ENCODE measurements around the gene EMILIN1. TPM values are rescaled to one million over a fixed set of nuclear protein-coding genes. Genes with fewer than 3 reads are reported as not detected.
A peak's percentile ranks its signal among the peaks of the same experiment; 100 is the strongest.

EMILIN1 gene
- total RNA-seq (2012; rRNA removed) (26.5 and 27.8 TPM in 2 replicates), polyA plus RNA-seq (2012; rRNA removed) (95.6 and 123 TPM in 2 replicates), Bru-seq, nascent RNA (percentile 94 among the genes with signal in this experiment), BruChase-seq, experiment 1, labeled RNA remaining after a 6-hour chase (percentile 97 among the genes with signal in this experiment), BruChase-seq, experiment 2, labeled RNA remaining after a 2-hour chase (percentile 96 among the genes with signal in this experiment)
- polyA plus RNA-seq (2012; cell fraction: cytosol; rRNA removed), result 92.2 and 162 TPM in 2 replicates
- 96.9 and 278 TPM in 2 replicates for polyA plus RNA-seq (2012; cell fraction: nucleus; rRNA removed; ENCODE audit: low replicate concordance)
- long read RNA-seq, partial matches to known transcripts, result 5 of 29 reads
- long read RNA-seq, other reads (novel, unspliced or antisense), result 24 of 29 reads

DNA sequence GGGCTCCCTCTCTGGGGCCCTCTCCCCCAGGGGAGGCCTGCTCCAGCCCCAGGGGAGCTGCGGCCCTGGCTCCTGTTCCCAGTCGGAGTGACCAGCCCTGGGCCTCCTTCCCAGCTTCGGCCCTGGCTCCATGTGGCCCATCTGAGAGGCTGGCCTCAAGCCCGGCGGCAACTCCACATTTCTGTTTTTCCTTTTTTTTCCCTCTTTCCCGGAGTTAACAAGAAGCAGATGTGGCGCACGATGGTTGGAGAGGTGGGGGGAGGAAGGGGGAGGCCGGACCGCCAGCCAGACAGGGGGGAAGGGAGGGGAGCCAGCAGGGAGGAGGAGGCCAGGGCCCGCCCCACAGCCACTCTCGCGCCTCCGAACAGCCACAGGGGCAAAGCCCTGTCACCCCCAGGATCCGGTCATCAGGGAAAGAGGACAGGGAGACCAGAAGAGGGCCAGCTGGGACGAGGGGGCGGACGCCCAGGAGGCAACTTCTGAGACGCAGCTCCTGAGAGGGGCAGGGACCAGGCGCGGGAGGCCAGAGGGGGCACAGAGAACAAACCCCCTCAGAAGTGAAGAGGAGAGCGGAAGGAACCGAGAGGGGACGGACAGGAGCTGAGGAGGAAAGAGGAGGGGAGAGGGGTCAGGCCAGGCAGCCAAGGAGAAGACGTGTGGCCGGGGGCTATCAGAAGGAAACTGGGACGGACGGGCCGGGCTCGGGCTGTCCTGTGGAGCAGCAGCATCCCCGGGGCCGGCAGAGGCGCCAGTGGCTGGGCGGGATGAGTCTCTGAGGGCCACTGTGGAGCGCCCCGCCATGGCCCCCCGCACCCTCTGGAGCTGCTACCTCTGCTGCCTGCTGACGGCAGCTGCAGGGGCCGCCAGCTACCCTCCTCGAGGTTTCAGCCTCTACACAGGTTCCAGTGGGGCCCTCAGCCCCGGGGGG is at the start of gene EMILIN1:
TSS of gene EMILIN1 (plus strand) at position 349 of the 928 bp plus-strand sequence. CDS start at position 800, 451 bp downstream.
- peak within 1 kb of the TSS; percentile 96 for H4K5ac ChIP-seq (ENCODE audit: low read depth, low read length)
- BruUV-seq (replicated peaks), result TSS peak; percentile 67
- peak within 1 kb of the TSS; percentile 97 for H3K9ac ChIP-seq (ENCODE audit: low read depth, low read length)
- peak within 1 kb of the TSS; percentile 98 for H2BK15ac ChIP-seq (ENCODE audit: low read depth, low read length)
- CTCF ChIA-PET, result no interaction called here
- H3K23ac ChIP-seq (ENCODE audit: low read depth, low read length), result peak within 1 kb of the TSS; percentile 99
- H2AK5ac ChIP-seq (ENCODE audit: low read depth, low read length), result peak within 1 kb of the TSS; percentile 100
- H3K4me3 ChIP-seq (ENCODE audit: insufficient read depth, low read depth, low read length), result peak within 1 kb of the TSS; percentile 82
- TF ChIP-seq, protein P1, sequence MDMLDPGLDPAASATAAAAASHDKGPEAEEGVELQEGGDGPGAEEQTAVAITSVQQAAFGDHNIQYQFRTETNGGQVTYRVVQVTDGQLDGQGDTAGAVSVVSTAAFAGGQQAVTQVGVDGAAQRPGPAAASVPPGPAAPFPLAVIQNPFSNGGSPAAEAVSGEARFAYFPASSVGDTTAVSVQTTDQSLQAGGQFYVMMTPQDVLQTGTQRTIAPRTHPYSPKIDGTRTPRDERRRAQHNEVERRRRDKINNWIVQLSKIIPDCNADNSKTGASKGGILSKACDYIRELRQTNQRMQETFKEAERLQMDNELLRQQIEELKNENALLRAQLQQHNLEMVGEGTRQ (IDR thresholded peaks at IDR 0.05; ENCODE audit: low read depth, low read length), result peak; percentile 48
- no peak for TF ChIP-seq RCOR1 (IDR thresholded peaks at IDR 0.05; ENCODE audit: insufficient replicate concordance, low read length)
- peak; percentile 70; the same call in 1 of the 2 replicates for TF ChIP-seq MXI1 (IDR thresholded peaks at IDR 0.05; ENCODE audit: borderline replicate concordance, low read depth, low read length)
- peak; percentile 96 for TF ChIP-seq MAZ (IDR thresholded peaks at IDR 0.05; ENCODE audit: borderline replicate concordance, low read depth, low read length)
- TF ChIP-seq, protein P2, sequence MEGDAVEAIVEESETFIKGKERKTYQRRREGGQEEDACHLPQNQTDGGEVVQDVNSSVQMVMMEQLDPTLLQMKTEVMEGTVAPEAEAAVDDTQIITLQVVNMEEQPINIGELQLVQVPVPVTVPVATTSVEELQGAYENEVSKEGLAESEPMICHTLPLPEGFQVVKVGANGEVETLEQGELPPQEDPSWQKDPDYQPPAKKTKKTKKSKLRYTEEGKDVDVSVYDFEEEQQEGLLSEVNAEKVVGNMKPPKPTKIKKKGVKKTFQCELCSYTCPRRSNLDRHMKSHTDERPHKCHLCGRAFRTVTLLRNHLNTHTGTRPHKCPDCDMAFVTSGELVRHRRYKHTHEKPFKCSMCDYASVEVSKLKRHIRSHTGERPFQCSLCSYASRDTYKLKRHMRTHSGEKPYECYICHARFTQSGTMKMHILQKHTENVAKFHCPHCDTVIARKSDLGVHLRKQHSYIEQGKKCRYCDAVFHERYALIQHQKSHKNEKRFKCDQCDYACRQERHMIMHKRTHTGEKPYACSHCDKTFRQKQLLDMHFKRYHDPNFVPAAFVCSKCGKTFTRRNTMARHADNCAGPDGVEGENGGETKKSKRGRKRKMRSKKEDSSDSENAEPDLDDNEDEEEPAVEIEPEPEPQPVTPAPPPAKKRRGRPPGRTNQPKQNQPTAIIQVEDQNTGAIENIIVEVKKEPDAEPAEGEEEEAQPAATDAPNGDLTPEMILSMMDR (conservative IDR thresholded peaks at IDR 0.05; ENCODE audit: low read depth, low read length), result no peak
- TF ChIP-seq NFE2L2 (IDR thresholded peaks at IDR 0.05; ENCODE audit: low read depth, low read length), result no peak
- no peak for TF ChIP-seq MAFK (IDR thresholded peaks at IDR 0.05; ENCODE audit: low read depth, low read length)
- no peak for TF ChIP-seq RAD21 (IDR thresholded peaks at IDR 0.05; ENCODE audit: low read length)
- TF ChIP-seq CEBPB (IDR thresholded peaks at IDR 0.05; ENCODE audit: low read depth, low read length), result no peak
- TF ChIP-seq RFX5 (IDR thresholded peaks at IDR 0.05; ENCODE audit: low read depth, low read length), result no peak
- TF ChIP-seq BHLHE40 (IDR thresholded peaks at IDR 0.05; ENCODE audit: low read depth, low read length), result no peak
- TF ChIP-seq POLR2A (IDR thresholded peaks at IDR 0.05; ENCODE audit: low read depth, low read length), result peak; percentile 47; the same call in 1 of the 2 replicates
- peak within 1 kb of the TSS; percentile 85 to 98 for H4K8ac ChIP-seq (ENCODE audit: low read depth in 2 of 2, low read length in 2 of 2)
- peak within 1 kb of the TSS; percentile 98 for H3K4me2 ChIP-seq (ENCODE audit: low read depth, low read length)
- H4K91ac ChIP-seq (ENCODE audit: insufficient read depth, low read depth, low read length), result peak within 1 kb of the TSS; percentile 96
- H4K20me1 ChIP-seq (ENCODE audit: insufficient read depth, low read length), result peaks cover 14% of the 10 kb centered on the region
- H3K9me1 ChIP-seq (ENCODE audit: insufficient read depth, low read length), result peaks cover 15% of the 10 kb centered on the region; the same call in 1 of the 2 replicates
- 1% methylated on average over 18 of the region's 41 CpGs; no CpG with 5 or more reads in 1 of the 2 experiments for WGBS, 2 experiments (ENCODE audit: extremely low coverage in 2 of 2, insufficient read length in 1 of 2)
- no peaks in the 10 kb centered on the region for H3K27me3 ChIP-seq (ENCODE audit: control insufficient read depth, insufficient read depth, low read length)
- H2BK120ac ChIP-seq (ENCODE audit: low read depth, low read length), result peak within 1 kb of the TSS; percentile 97
- peak within 1 kb of the TSS; percentile 98 for H2BK5ac ChIP-seq (ENCODE audit: low read depth, low read length, poor library complexity, severe bottlenecking)
- H2BK20ac ChIP-seq (ENCODE audit: low read depth, low read length), result peak within 1 kb of the TSS; percentile 96
- ATAC-seq (ENCODE audit: low read depth), result peak; percentile 80
- H2AFZ ChIP-seq (replicated peaks; ENCODE audit: low read length, poor library complexity), result peak within 1 kb of the TSS; percentile 90
- H3K27ac ChIP-seq (ENCODE audit: insufficient read depth, low read length), result peak within 1 kb of the TSS; percentile 98
- DNase-seq, result peak; percentile 96
- peaks cover 23% of the 10 kb centered on the region; the same call in 1 of the 2 replicates for H3K36me3 ChIP-seq (ENCODE audit: control insufficient read depth, insufficient read depth, low read length)
- H2AK9ac ChIP-seq (replicated peaks; ENCODE audit: low read depth, low read length, poor library complexity), result peak within 1 kb of the TSS; percentile 97
- in situ Hi-C loops (cut with MboI; ENCODE audit: low sequenced_read_pairs), result no loop called here
- H3K4me1 ChIP-seq (ENCODE audit: control insufficient read depth, insufficient read depth, low read length), result peaks cover 30% of the 10 kb centered on the region
- dilution Hi-C loops (cut with HindIII; ENCODE audit: low sequenced_read_pairs, unreplicated experiment), result no loop called here
- no peaks in the 10 kb centered on the region for H3K9me3 ChIP-seq (ENCODE audit: control insufficient read depth, insufficient read depth, low read length)
- POLR2A ChIA-PET (ENCODE audit: unreplicated experiment), result interaction anchor here (0.6 kb wide), 1 partner anchor 45 kb away, joined by 11 read pairs; no protein-coding TSS in a partner anchor
- peak within 1 kb of the TSS; percentile 100 for H3K14ac ChIP-seq (replicated peaks; ENCODE audit: low read depth, low read length)
- peak within 1 kb of the TSS; percentile 100 for H3K4ac ChIP-seq (ENCODE audit: low read depth, low read length)
- H3K79me1 ChIP-seq (ENCODE audit: low read depth in 1 of 2, low read length in 2 of 2), result peaks cover 3 to 42% of the 10 kb centered on the region in 2 experiments; a peak in 3 of 4 replicates
- H3K18ac ChIP-seq (ENCODE audit: low read depth, low read length), result peak within 1 kb of the TSS; percentile 93
- peak within 1 kb of the TSS; percentile 95 for H3K56ac ChIP-seq (ENCODE audit: extremely low read depth, insufficient read depth, low read length)
- intact Hi-C loops (cut with micrococcal nuclease), result no loop called here

Data from IMR-90 (cell line).